ENCODE measurements around the gene BRICD5. TPM values are rescaled to one million over a fixed set of nuclear protein-coding genes. Genes with fewer than 3 reads are reported as not detected.

The BRICD5 gene
- total and polyA plus RNA-seq, 8 donors = 2.9 to 15.3 (median 5.1) TPM

DNA sequence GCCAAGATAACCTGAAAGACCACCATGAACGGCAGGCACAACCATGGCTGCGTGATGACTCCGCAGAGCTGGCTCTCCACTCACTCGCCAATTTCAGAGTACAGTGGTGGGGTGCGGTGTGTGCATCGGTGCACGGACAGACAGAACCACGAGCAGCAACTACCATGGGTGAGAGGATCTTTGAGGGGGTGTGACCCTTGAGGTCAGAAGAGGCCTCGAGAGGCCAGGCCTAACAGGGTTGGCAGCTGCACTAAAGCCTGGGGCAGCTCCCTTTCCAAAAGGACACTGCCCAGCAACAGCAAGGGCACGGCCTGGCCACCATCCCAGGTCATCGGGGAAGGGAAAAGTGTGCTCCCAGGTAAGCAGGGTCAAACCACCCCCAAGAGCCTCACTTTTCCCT lies 42.6 kb upstream of the BRICD5 start:
- Histone ChIP-seq H3K27ac (no peak overlapping the region), H3K27me3 (no peaks in the 10 kb centered on the region), H3K4me3 (no peak overlapping the region), H3K4me1 (peaks cover 14 to 32% of the 10 kb centered on the region in 2 donors), H3K9me3 (no peaks in the 10 kb centered on the region), H3K36me3 (peaks cover 0 to 61% of the 10 kb centered on the region in 2 donors)
- DNase-seq (no peak), ATAC-seq (no peak)
- TF ChIP-seq, protein P1, sequence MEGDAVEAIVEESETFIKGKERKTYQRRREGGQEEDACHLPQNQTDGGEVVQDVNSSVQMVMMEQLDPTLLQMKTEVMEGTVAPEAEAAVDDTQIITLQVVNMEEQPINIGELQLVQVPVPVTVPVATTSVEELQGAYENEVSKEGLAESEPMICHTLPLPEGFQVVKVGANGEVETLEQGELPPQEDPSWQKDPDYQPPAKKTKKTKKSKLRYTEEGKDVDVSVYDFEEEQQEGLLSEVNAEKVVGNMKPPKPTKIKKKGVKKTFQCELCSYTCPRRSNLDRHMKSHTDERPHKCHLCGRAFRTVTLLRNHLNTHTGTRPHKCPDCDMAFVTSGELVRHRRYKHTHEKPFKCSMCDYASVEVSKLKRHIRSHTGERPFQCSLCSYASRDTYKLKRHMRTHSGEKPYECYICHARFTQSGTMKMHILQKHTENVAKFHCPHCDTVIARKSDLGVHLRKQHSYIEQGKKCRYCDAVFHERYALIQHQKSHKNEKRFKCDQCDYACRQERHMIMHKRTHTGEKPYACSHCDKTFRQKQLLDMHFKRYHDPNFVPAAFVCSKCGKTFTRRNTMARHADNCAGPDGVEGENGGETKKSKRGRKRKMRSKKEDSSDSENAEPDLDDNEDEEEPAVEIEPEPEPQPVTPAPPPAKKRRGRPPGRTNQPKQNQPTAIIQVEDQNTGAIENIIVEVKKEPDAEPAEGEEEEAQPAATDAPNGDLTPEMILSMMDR (IDR thresholded peaks at IDR 0.05) = no peak
- intact Hi-C loops (cut with DNase I) = no loop called here

DNA sequence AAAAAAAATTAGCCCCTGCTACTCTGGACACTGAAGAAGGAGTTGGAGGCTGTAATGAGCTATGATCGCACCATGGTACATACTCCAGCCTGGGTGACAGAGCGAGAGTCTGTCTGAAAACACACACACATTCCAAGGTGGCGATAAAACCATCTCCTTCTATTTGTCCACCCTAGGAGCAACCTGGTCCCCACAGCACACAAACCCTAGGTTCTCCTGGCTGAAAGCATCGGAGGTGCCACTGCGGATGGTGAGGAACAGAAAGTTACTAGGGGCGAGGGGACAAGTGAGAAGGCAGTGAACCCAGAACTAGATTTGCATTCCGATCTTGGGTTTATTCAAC lies 42.1 kb upstream of the BRICD5 start:
- H3K27ac ChIP-seq = peak overlapping the region in 1 of 2 donors; percentile 84
- peaks cover 14 to 32% of the 10 kb centered on the region in 2 donors for H3K4me1 ChIP-seq
- TF ChIP-seq, protein P1 (IDR thresholded peaks at IDR 0.05) = no peak
- ATAC-seq (no peak), DNase-seq (no peak)
- intact Hi-C loops (cut with DNase I) = no loop called here
- no peak overlapping the region for H3K4me3 ChIP-seq
- H3K27me3 ChIP-seq = no peaks in the 10 kb centered on the region
- H3K9me3 ChIP-seq = no peaks in the 10 kb centered on the region
- peaks cover 0 to 56% of the 10 kb centered on the region in 2 donors for H3K36me3 ChIP-seq

DNA sequence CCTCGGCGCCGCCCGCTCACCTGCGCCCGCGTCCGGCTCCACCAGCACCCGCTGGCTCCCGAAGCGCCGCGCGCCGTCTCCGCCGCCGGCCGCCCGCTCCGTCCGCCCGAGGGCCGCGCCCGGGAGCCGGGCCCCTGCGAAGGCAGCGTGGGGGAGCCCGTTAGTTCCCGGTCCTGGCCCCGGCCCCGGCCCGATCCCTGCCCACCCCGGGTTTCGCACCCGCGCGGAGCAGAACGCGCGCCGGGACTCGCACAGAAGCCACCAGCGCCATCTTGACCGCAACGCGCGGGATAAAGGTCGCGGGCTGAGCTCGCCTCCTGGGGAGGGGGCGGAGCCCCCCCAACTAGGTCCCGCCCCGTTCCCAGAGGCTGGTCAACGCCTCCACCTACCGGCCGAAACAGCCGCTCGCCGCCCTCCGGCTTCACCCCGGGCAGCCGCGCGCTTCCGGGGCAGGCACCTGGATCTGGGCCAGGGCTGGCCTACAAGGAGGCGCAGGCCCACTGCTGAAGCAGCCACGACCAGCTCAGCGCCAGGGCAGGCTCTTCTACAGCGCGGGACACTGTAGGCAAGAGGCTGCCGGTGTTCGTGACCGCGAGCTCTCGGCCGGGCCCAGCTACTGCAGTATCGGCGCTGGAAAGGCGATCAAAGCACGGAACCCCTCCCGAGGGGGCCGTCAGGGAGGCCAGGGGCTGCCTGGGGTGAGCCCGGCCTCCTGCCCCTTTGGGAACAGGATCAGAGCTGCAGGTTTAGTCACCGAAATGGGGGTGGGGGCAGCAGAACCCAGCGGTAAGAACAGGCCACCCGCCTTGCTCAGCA lies 40.8 kb upstream of the BRICD5 start, which contains the start of gene ECI1:
TSS of gene ECI1 (minus strand) at position 292 of the 816 bp plus-strand sequence. CDS start at position 271, 21 bp downstream.
- no peaks in the 10 kb centered on the region for H3K27me3 ChIP-seq
- ATAC-seq (peak; percentile 99), DNase-seq (peak; percentile 90 to 100 (median 96))
- peaks cover 14 to 32% of the 10 kb centered on the region in 2 donors for H3K4me1 ChIP-seq
- peak within 1 kb of the TSS; percentile 48 to 64 for H3K4me3 ChIP-seq
- peak within 1 kb of the TSS; percentile 77 to 84 for H3K27ac ChIP-seq
- H3K36me3 ChIP-seq = peaks cover 0 to 52% of the 10 kb centered on the region in 2 donors
- no peaks in the 10 kb centered on the region for H3K9me3 ChIP-seq
- TF ChIP-seq, protein P1 (IDR thresholded peaks at IDR 0.05) = peak; percentile 48 to 79
- intact Hi-C loops (cut with DNase I) = no loop called here

DNA sequence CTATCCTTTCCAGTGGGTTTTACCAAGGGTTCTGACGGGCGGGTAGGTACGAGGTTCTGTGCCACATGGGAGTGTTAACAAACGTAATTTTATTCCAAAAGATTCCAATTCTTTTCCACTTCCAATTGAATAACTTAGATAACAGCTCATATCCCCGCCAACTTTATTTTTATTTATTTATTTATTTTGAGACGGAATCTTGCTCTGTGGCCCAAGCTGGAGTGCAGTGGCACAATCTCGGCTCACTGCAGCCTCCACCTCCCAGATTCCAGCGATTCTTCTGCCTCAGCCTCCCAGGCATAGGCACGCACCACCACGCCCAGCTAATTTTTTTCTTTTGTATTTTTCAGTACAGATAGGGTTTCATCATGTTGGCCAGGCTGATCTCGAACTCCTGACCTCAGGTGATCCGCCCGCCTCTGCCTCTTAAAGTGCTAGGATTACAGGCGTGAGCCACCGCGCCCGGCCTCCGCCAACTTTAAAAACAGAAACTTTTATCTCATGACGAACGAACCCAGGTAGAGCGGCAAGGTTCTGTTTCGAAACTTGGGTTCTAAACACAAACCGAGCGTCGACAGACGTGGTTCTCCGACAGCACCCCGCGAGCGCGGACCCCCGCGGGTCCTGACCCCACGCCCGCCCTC lies 40.1 kb upstream of the BRICD5 start:
- intact Hi-C loops (cut with DNase I) = no loop called here
- TF ChIP-seq, protein P1 (IDR thresholded peaks at IDR 0.05) = no peak
- peak overlapping the region; percentile 77 to 84 for H3K27ac ChIP-seq
- H3K27me3 ChIP-seq = no peaks in the 10 kb centered on the region
- peaks cover 14 to 32% of the 10 kb centered on the region in 2 donors for H3K4me1 ChIP-seq
- H3K36me3 ChIP-seq = peaks cover 0 to 52% of the 10 kb centered on the region in 2 donors
- ATAC-seq (peak; percentile 3), DNase-seq (no peak)
- peak overlapping the region; percentile 48 to 64 for H3K4me3 ChIP-seq
- H3K9me3 ChIP-seq = no peaks in the 10 kb centered on the region

DNA sequence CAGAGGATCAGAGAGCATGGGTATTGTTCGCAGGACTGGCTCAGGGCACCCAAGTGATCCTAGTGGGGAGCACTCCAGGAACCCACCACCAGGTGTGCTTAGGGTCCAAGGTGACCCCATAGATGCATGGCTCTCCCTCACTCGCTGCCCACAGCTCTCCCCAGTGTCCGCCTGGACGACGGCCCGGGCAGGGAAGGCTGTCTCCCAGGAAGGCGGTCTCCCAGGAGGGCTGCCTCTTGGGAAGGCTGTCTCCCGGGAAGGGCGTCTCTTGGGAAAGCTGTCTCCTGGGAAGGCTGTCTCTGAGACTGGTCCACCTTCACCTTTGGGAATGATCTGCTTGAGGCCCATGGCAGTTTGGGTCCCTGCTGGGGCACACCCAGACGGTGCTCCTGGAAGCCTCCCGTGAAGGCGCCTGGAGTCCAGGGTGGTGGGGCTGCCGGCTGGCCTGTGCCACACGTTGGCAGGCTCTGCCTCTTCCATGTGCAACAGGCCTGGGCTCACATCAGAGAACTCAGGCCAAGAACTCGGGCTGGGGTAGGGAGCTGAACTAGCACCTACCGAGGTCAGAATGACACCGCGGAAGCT lies 35.7 kb upstream of the BRICD5 start:
- peaks cover 0 to 60% of the 10 kb centered on the region in 2 donors for H3K36me3 ChIP-seq
- H3K27me3 ChIP-seq = no peaks in the 10 kb centered on the region
- no peaks in the 10 kb centered on the region for H3K9me3 ChIP-seq
- no peak overlapping the region for H3K4me3 ChIP-seq
- TF ChIP-seq, protein P1 (IDR thresholded peaks at IDR 0.05) = no peak
- peaks cover 7 to 24% of the 10 kb centered on the region in 2 donors for H3K4me1 ChIP-seq
- no peak overlapping the region for H3K27ac ChIP-seq
- no peak for ATAC-seq
- DNase-seq = no peak
- intact Hi-C loops (cut with DNase I) = no loop called here
